Spinal cord (tissue), 10 donors: ENCODE results near the gene NDUFAB1. TPM values are rescaled to one million over a fixed set of nuclear protein-coding genes. Genes with fewer than 3 reads are reported as not detected.
A peak's percentile ranks its signal among the peaks of the same experiment; 100 is the strongest.
"Not testable (repeated sequence)": the region's sequence is repeated elsewhere in the genome, so short reads cannot be mapped to it uniquely, and the experiment has no call there.

ENCODE experiments used
- DNase-seq, 6 donors: peaks; one replicate each; pipeline versions ENCODE4 v3.0.0 to v3.0.0-alpha.2; 2013 to 2015; ENCODE audit warnings: low spot score in 6 of 6, low read depth in 4 of 6
- H3K27ac ChIP-seq: one replicate; pipeline ENCODE4 v1.5.1; 2013; ENCODE audit warnings: low read depth, low read length, control low read depth
- H3K27me3 ChIP-seq: one replicate; pipeline ENCODE4 v1.6.1; 2013; ENCODE audit warnings: low read length; ENCODE audit not compliant: control insufficient read depth, insufficient read depth
- H3K36me3 ChIP-seq: one replicate; pipeline ENCODE4 v1.6.1; 2013; ENCODE audit warnings: low read length; ENCODE audit not compliant: control insufficient read depth, insufficient read depth
- H3K4me1 ChIP-seq: one replicate; pipeline ENCODE4 v1.6.1; 2013; ENCODE audit warnings: low read length; ENCODE audit not compliant: control insufficient read depth, insufficient read depth
- H3K4me3 ChIP-seq: one replicate; pipeline ENCODE4 v1.5.1; 2013; ENCODE audit warnings: low read depth, low read length, control low read depth
- H3K9me3 ChIP-seq: one replicate; pipeline ENCODE4 v1.6.1; 2013; ENCODE audit warnings: low read length; ENCODE audit not compliant: control insufficient read depth, insufficient read depth
- WGBS: methylation state at CpG from one replicate; pipeline ENCODE4 v1.1.5; 2013; ENCODE audit warnings: missing lambda C conversion rate; ENCODE audit not compliant: insufficient coverage; 5-methylcytosine and 5-hydroxymethylcytosine counted together
- polyA plus RNA-seq, 2 donors: library from polyadenylated mRNA; unstranded; fragments of 120-200 nt; gene quantifications; one replicate each; pipeline ENCODE4 v1.2.1, GENCODE V29; 2013; ENCODE audit not compliant: insufficient read length in 2 of 2
- total RNA-seq, 2 donors: library from RNA; depleted of rRNA in 1 of 2; stranded (reverse); fragments of 120-200 nt in 1 of 2; fragments of >200 nt in 1 of 2; gene quantifications; one replicate each; pipeline versions ENCODE4 v1.2.3 to v1.2.4, GENCODE V29; 2013 to 2014
- donor health status: healthy.

NDUFAB1 gene
- total and polyA plus RNA-seq, 4 donors: 103 to 134 (median 124) TPM

- Histone ChIP-seq H3K4me1 (no peaks in the 10 kb centered on the region), H3K36me3 (peaks cover 51% of the 10 kb centered on the region), H3K27ac (no peak overlapping the region)
Measured at GRCh38 chr16:23624092-23624491, 28.0 kb upstream of the NDUFAB1 start.

GRCh38 chr16:23615805-23616204 is 19.7 kb upstream of the NDUFAB1 start:
- DNase-seq: no peak
- WGBS: 99% methylated on average over 9 of the region's 9 CpGs
- peaks cover 43% of the 10 kb centered on the region for H3K36me3 ChIP-seq

More at GRCh38 chr16:23624092-23624491, 28.0 kb upstream of the NDUFAB1 start:
- no peak for DNase-seq
- Histone ChIP-seq H3K27me3 (no peaks in the 10 kb centered on the region), H3K4me3 (no peak overlapping the region), H3K9me3 (no peaks in the 10 kb centered on the region)

GRCh38 chr16:23611936-23612335 is 15.8 kb upstream of the NDUFAB1 start:
- peaks cover 24% of the 10 kb centered on the region for H3K36me3 ChIP-seq
- no peaks in the 10 kb centered on the region for H3K27me3 ChIP-seq
- no peak overlapping the region for H3K4me3 ChIP-seq
- H3K4me1 ChIP-seq: no peaks in the 10 kb centered on the region
- WGBS: 100% methylated on average over 1 of the region's 3 CpGs
- no peaks in the 10 kb centered on the region for H3K9me3 ChIP-seq
- DNase-seq: no peak
- no peak overlapping the region for H3K27ac ChIP-seq

More at GRCh38 chr16:23615805-23616204, 19.7 kb upstream of the NDUFAB1 start:
- no peak overlapping the region for H3K27ac ChIP-seq
- H3K4me1 ChIP-seq: no peaks in the 10 kb centered on the region
- no peak overlapping the region for H3K4me3 ChIP-seq
- H3K9me3 ChIP-seq: no peaks in the 10 kb centered on the region
- H3K27me3 ChIP-seq: no peaks in the 10 kb centered on the region

GRCh38 chr16:23610905-23611304 is 14.8 kb upstream of the NDUFAB1 start:
- DNase-seq, H3K27ac ChIP-seq, H3K27me3 ChIP-seq, H3K4me1 ChIP-seq, H3K9me3 ChIP-seq, H3K4me3 ChIP-seq: not testable (repeated sequence)
- 100% methylated on average over 4 of the region's 6 CpGs for WGBS
- peaks cover 31% of the 10 kb centered on the region for H3K36me3 ChIP-seq

GRCh38 chr16:23609929-23610328 is 13.8 kb upstream of the NDUFAB1 start:
- H3K9me3 ChIP-seq: no peaks in the 10 kb centered on the region
- no peaks in the 10 kb centered on the region for H3K27me3 ChIP-seq
- no CpG with 5 or more reads among the region's 1 CpG for WGBS
- DNase-seq: no peak
- H3K36me3 ChIP-seq: peaks cover 30% of the 10 kb centered on the region
- no peak overlapping the region for H3K4me3 ChIP-seq
- H3K4me1 ChIP-seq: no peaks in the 10 kb centered on the region
- no peak overlapping the region for H3K27ac ChIP-seq

- DNase-seq: no peak
- no peaks in the 10 kb centered on the region for H3K9me3 ChIP-seq
- peaks cover 37% of the 10 kb centered on the region for H3K36me3 ChIP-seq
- no peak overlapping the region for H3K27ac ChIP-seq
- 80% methylated on average over 1 of the region's 4 CpGs for WGBS
- H3K4me3 ChIP-seq: no peak overlapping the region
- no peaks in the 10 kb centered on the region for H3K4me1 ChIP-seq
- H3K27me3 ChIP-seq: no peaks in the 10 kb centered on the region
Measured at GRCh38 chr16:23608194-23608593, 12.1 kb upstream of the NDUFAB1 start.

GRCh38 chr16:23607726-23608125 is 11.6 kb upstream of the NDUFAB1 start:
- 92% methylated on average over 5 of the region's 6 CpGs for WGBS
- H3K36me3 ChIP-seq: peaks cover 36% of the 10 kb centered on the region
- no peaks in the 10 kb centered on the region for H3K4me1 ChIP-seq
- no peaks in the 10 kb centered on the region for H3K9me3 ChIP-seq
- no peak overlapping the region for H3K27ac ChIP-seq
- DNase-seq: no peak
- H3K27me3 ChIP-seq: no peaks in the 10 kb centered on the region
- no peak overlapping the region for H3K4me3 ChIP-seq

GRCh38 chr16:23597003-23597756 is 1.1 kb upstream of the NDUFAB1 start:
- H3K9me3 ChIP-seq: no peaks in the 10 kb centered on the region
- H3K27me3 ChIP-seq: no peaks in the 10 kb centered on the region
- no peak overlapping the region for H3K4me3 ChIP-seq
- peaks cover 19% of the 10 kb centered on the region for H3K4me1 ChIP-seq
- 43% methylated on average over 1 of the region's 11 CpGs for WGBS
- no peak overlapping the region for H3K27ac ChIP-seq
- DNase-seq: no peak
- H3K36me3 ChIP-seq: peaks cover 26% of the 10 kb centered on the region

- 20% methylated on average over 34 of the region's 34 CpGs for WGBS
Measured at GRCh38 chr16:23595246-23595950, 718 bp downstream of the NDUFAB1 start.

GRCh38 chr16:23594186-23594585 is 1.9 kb downstream of the NDUFAB1 start:
- no peak for DNase-seq
- 97% methylated on average over 9 of the region's 12 CpGs for WGBS
- H3K36me3 ChIP-seq: peaks cover 43% of the 10 kb centered on the region

More at GRCh38 chr16:23595246-23595950, 718 bp downstream of the NDUFAB1 start:
- H3K9me3 ChIP-seq: no peaks in the 10 kb centered on the region
- H3K36me3 ChIP-seq: peaks cover 34% of the 10 kb centered on the region
- peak overlapping the region; percentile 79 for H3K4me3 ChIP-seq
- H3K27ac ChIP-seq: no peak overlapping the region
- H3K4me1 ChIP-seq: peaks cover 19% of the 10 kb centered on the region
- H3K27me3 ChIP-seq: no peaks in the 10 kb centered on the region
- DNase-seq: no peak

More at GRCh38 chr16:23594186-23594585, 1.9 kb downstream of the NDUFAB1 start:
- no peak overlapping the region for H3K4me3 ChIP-seq
- H3K9me3 ChIP-seq: no peaks in the 10 kb centered on the region
- H3K27ac ChIP-seq: no peak overlapping the region
- no peaks in the 10 kb centered on the region for H3K27me3 ChIP-seq
- peaks cover 19% of the 10 kb centered on the region for H3K4me1 ChIP-seq
